IMR-90 (cell line): ENCODE data around the gene SIDT1. TPM values are rescaled to one million over a fixed set of nuclear protein-coding genes. Genes with fewer than 3 reads are reported as not detected.

Experiments used
- ATAC-seq: fragments of 200-7000 bp; cut with Tn5 transposase; 2 replicates; pipeline ENCODE4 v1.9.1; 2020; ENCODE audit warnings: low read depth, mild to moderate bottlenecking, moderate library complexity
- BruUV-seq: library from RNA; stranded (reverse); fragments of 400-500 nt; replicated peaks from 2 replicates; lab custom pipeline; 2021; lab: Mats Ljungman, UMichigan
- CTCF ChIA-PET: fragments of 300-600 bp; formaldehyde crosslinking; extraction: SDS; loops from one replicate; lab custom pipeline; 2021; ENCODE audit warnings: antibody characterized with exemption; lab: Yijun Ruan, JAX
- POLR2A ChIA-PET: fragments of 300-600 bp; sonication (Branson Sonifier 250); formaldehyde crosslinking; loops from one replicate; lab custom pipeline; 2022; ENCODE audit warnings: antibody characterized with exemption; ENCODE audit not compliant: unreplicated experiment; lab: Charles Lee
- DNase-seq: peaks from one replicate; pipeline ENCODE4 v3.0.0; 2013
- H2AFZ ChIP-seq: replicated peaks from 2 replicates; pipeline ENCODE3; 2013; ENCODE audit warnings: low read length, mild to moderate bottlenecking; ENCODE audit not compliant: poor library complexity
- H2AK5ac ChIP-seq: 2 replicates; pipeline ENCODE4 v1.6.1; 2013; ENCODE audit warnings: low read depth, low read length, inconsistent platforms
- H2AK9ac ChIP-seq: replicated peaks from 2 replicates; pipeline ENCODE3; 2013; ENCODE audit warnings: mild to moderate bottlenecking, low read depth, low read length, moderate library complexity; ENCODE audit not compliant: poor library complexity
- H2BK120ac ChIP-seq: 2 replicates; pipeline ENCODE4 v1.6.1; 2013; ENCODE audit warnings: low read depth, low read length, inconsistent platforms
- H2BK15ac ChIP-seq: 3 replicates; pipeline ENCODE4 v1.6.1; 2013; ENCODE audit warnings: low read depth, low read length, inconsistent platforms
- H2BK20ac ChIP-seq: 2 replicates; pipeline ENCODE4 v1.6.1; 2013; ENCODE audit warnings: low read depth, mild to moderate bottlenecking, inconsistent platforms, low read length, moderate library complexity
- H2BK5ac ChIP-seq: 2 replicates; pipeline ENCODE4 v1.6.1; 2013; ENCODE audit warnings: mild to moderate bottlenecking, low read depth, low read length, inconsistent platforms; ENCODE audit not compliant: poor library complexity, severe bottlenecking
- H3K14ac ChIP-seq: replicated peaks from 2 replicates; pipeline ENCODE4 v1.6.1; 2013; ENCODE audit warnings: low read depth, low read length, inconsistent platforms
- H3K18ac ChIP-seq: 2 replicates; pipeline ENCODE4 v1.6.1; 2013; ENCODE audit warnings: low read depth, low read length, control low read depth
- H3K23ac ChIP-seq: 2 replicates; pipeline ENCODE4 v1.6.1; 2013; ENCODE audit warnings: low read depth, low read length, inconsistent platforms
- H3K27ac ChIP-seq: 2 replicates; pipeline ENCODE4 v1.5.1; 2013; ENCODE audit warnings: mild to moderate bottlenecking, control low read depth, low read length; ENCODE audit not compliant: insufficient read depth
- H3K27me3 ChIP-seq: 2 replicates; pipeline ENCODE4 v1.6.1; 2013; ENCODE audit warnings: low read length; ENCODE audit not compliant: control insufficient read depth, insufficient read depth
- H3K36me3 ChIP-seq: 2 replicates; pipeline ENCODE4 v1.6.1; 2013; ENCODE audit warnings: low read length, mixed read lengths; ENCODE audit not compliant: control insufficient read depth, insufficient read depth
- H3K4ac ChIP-seq: 2 replicates; pipeline ENCODE4 v1.6.1; 2013; ENCODE audit warnings: low read depth, low read length, inconsistent platforms
- H3K4me1 ChIP-seq: 2 replicates; pipeline ENCODE4 v1.6.1; 2013; ENCODE audit warnings: low read length, mixed read lengths; ENCODE audit not compliant: control insufficient read depth, insufficient read depth
- H3K4me2 ChIP-seq: 2 replicates; pipeline ENCODE4 v1.6.1; 2013; ENCODE audit warnings: low read depth, mild to moderate bottlenecking, control low read depth, low read length, moderate library complexity
- H3K4me3 ChIP-seq: 2 replicates; pipeline ENCODE4 v1.5.1; 2013; ENCODE audit warnings: low read depth, mild to moderate bottlenecking, control low read depth, low read length, moderate library complexity; ENCODE audit not compliant: insufficient read depth
- H3K56ac ChIP-seq: 2 replicates; pipeline ENCODE4 v1.6.1; 2013; ENCODE audit warnings: low read length, inconsistent platforms; ENCODE audit not compliant: insufficient read depth; ENCODE audit errors: extremely low read depth
- H3K79me1 ChIP-seq, 2 experiments: 2 replicates each; pipeline ENCODE4 v1.6.1; 2013; ENCODE audit warnings: low read length in 2 of 2, inconsistent platforms in 1 of 2, low read depth in 1 of 2
- H3K9ac ChIP-seq: 2 replicates; pipeline ENCODE4 v1.6.1; 2013; ENCODE audit warnings: low read depth, low read length, control low read depth
- H3K9me1 ChIP-seq: 2 replicates; pipeline ENCODE4 v1.6.1; 2013; ENCODE audit warnings: low read length, inconsistent platforms; ENCODE audit not compliant: insufficient read depth
- H3K9me3 ChIP-seq: 2 replicates; pipeline ENCODE4 v1.6.1; 2013; ENCODE audit warnings: low read length; ENCODE audit not compliant: control insufficient read depth, insufficient read depth
- H4K20me1 ChIP-seq: 2 replicates; pipeline ENCODE4 v1.6.1; 2013; ENCODE audit warnings: low read length, inconsistent platforms; ENCODE audit not compliant: insufficient read depth
- H4K5ac ChIP-seq: 2 replicates; pipeline ENCODE4 v1.6.1; 2013; ENCODE audit warnings: mild to moderate bottlenecking, low read depth, low read length, control low read depth
- H4K8ac ChIP-seq, 2 experiments: 2 replicates each; pipeline ENCODE4 v1.6.1; 2013; ENCODE audit warnings: low read depth in 2 of 2, low read length in 2 of 2, control low read depth in 1 of 2, inconsistent platforms in 1 of 2
- H4K91ac ChIP-seq: 2 replicates; pipeline ENCODE4 v1.6.1; 2013; ENCODE audit warnings: low read depth, low read length, inconsistent platforms; ENCODE audit not compliant: insufficient read depth
- MAFK ChIP-seq: IDR thresholded peaks from 2 replicates; pipeline ENCODE4 v1.6.1; 2012; ENCODE audit warnings: low read depth, low read length, improper control_type of control experiment
- NFE2L2 ChIP-seq: fragments of 150-350 bp; IDR thresholded peaks from 2 replicates; pipeline ENCODE4 v1.6.1; 2016; ENCODE audit warnings: low read depth, mild to moderate bottlenecking, low read length
- RCOR1 ChIP-seq: IDR thresholded peaks from 2 replicates; pipeline ENCODE4 v1.6.1; 2012; ENCODE audit warnings: mild to moderate bottlenecking, low read length, improper control_type of control experiment; ENCODE audit not compliant: insufficient replicate concordance
- WGBS, 2 experiments: methylation state at CpG; one replicate each; pipeline versions ENCODE4 v1.1.5 to v1.1.7; 2013; ENCODE audit warnings: missing lambda C conversion rate in 2 of 2; ENCODE audit not compliant: insufficient read length in 1 of 2; ENCODE audit errors: extremely low coverage in 2 of 2; 5-methylcytosine and 5-hydroxymethylcytosine counted together
- dilution Hi-C: fragments of 300-500 bp; cut with HindIII; formaldehyde crosslinking; loops from one replicate; pipeline ENCODE4 v1.14.3; 2018; ENCODE audit warnings: low sequenced_read_pairs; ENCODE audit not compliant: unreplicated experiment
- in situ Hi-C: fragments of 300-500 bp; cut with MboI; formaldehyde crosslinking; loops from 3 replicates; pipeline ENCODE4 v1.14.3; 2019; ENCODE audit warnings: low sequenced_read_pairs, inconsistent platforms, mixed read lengths
- intact Hi-C: fragments of 100-400 bp; cut with micrococcal nuclease; formaldehyde crosslinking; loops from 2 replicates; pipeline ENCODE4 v1.10.0; 2022
- polyA plus RNA-seq, 3 experiments: library from polyadenylated mRNA; depleted of rRNA; stranded (reverse); fragments of >200 nt; gene quantifications; 2 replicates each; pipeline ENCODE4 v1.2.3, GENCODE V29; 2012; ENCODE audit warnings: low replicate concordance in 1 of 3
- total RNA-seq: library from RNA; depleted of rRNA; stranded (reverse); fragments of >200 nt; gene quantifications from 2 replicates; pipeline ENCODE4 v1.2.3, GENCODE V29; 2012

SIDT1 gene
- total and polyA plus RNA-seq, 2 of the 4 experiments (the other 2 are of a cell fraction), result not detected

- Histone ChIP-seq H3K36me3 (peaks cover 7% of the 10 kb centered on the region; the same call in 1 of the 2 replicates), H3K79me1 (peaks cover 0 to 6% of the 10 kb centered on the region in 2 experiments; a peak in 1 of 4 replicates), H2BK15ac (no peak overlapping the region), H3K27me3 (no peaks in the 10 kb centered on the region), H4K20me1 (no peaks in the 10 kb centered on the region), H2AK5ac (no peak overlapping the region), H3K9me1 (peaks cover 3% of the 10 kb centered on the region; the same call in 1 of the 2 replicates), H3K9ac (no peak overlapping the region), H2BK20ac (no peak overlapping the region), H3K4me3 (no peak overlapping the region), H2AK9ac (no peak overlapping the region), H4K8ac (no peak overlapping the region), H3K14ac (no peak overlapping the region), H3K4me2 (no peak overlapping the region), H2BK120ac (no peak overlapping the region), H4K91ac (no peak overlapping the region), H4K5ac (no peak overlapping the region), H3K27ac (no peak overlapping the region), H3K23ac (no peak overlapping the region), H3K56ac (no peak overlapping the region), H3K18ac (no peak overlapping the region), H2BK5ac (no peak overlapping the region), H3K4me1 (peaks cover 7% of the 10 kb centered on the region), H2AFZ (no peak overlapping the region), H3K9me3 (no peaks in the 10 kb centered on the region), H3K4ac (no peak overlapping the region)
- no CpG with 5 or more reads among the region's 2 CpGs for WGBS, 2 experiments
- in situ Hi-C loops, result no loop called here
- POLR2A ChIA-PET, result no interaction called here
- intact Hi-C loops, result no loop called here
- dilution Hi-C loops, result no loop called here
- ATAC-seq (no peak), DNase-seq (no peak)
- CTCF ChIA-PET, result no interaction called here
- peak; percentile 84 for TF ChIP-seq NFE2L2
- TF ChIP-seq MAFK, result peak; percentile 94
- TF ChIP-seq RCOR1, result no peak
- no TSS peak for BruUV-seq
Measured at GRCh38 chr3:113501597-113501996, 30.8 kb upstream of the SIDT1 start.
